Bronchial epithelial cell (primary cell): ENCODE results near the gene UBASH3B. TPM values are rescaled to one million over a fixed set of nuclear protein-coding genes. Genes with fewer than 3 reads are reported as not detected.
A peak's percentile ranks its signal among the peaks of the same experiment; 100 is the strongest.

Experiments
- DNase-seq: peaks from one replicate; pipeline ENCODE4 v3.0.0-alpha.2; 2010; ENCODE audit warnings: low read depth
- FAIRE-seq: peaks from 2 replicates; lab custom pipeline; 2011; peaks lifted over from hg19 to GRCh38; lab: Jason Lieb, UNC
- H3K27me3 ChIP-seq: 2 replicates; pipeline ENCODE4 v1.5.1; 2011; ENCODE audit warnings: low read length; ENCODE audit not compliant: control insufficient read depth, insufficient read depth
- H3K36me3 ChIP-seq: 2 replicates; pipeline ENCODE4 v1.5.1; 2011; ENCODE audit warnings: low read length; ENCODE audit not compliant: control insufficient read depth, insufficient read depth
- H3K4me3 ChIP-seq: 2 replicates; pipeline ENCODE4 v1.5.1; 2011; ENCODE audit warnings: mild to moderate bottlenecking, low read depth, low read length, control low read depth
- total RNA-seq: library from RNA; depleted of rRNA; stranded (reverse); fragments of >200 nt; gene quantifications from 2 replicates; pipeline ENCODE4 v1.2.1, GENCODE V29; 2014
- TF ChIP-seq, protein P1 (sequence below): IDR thresholded peaks from 2 replicates; pipeline ENCODE4 v1.5.1; 2011; ENCODE audit warnings: mild to moderate bottlenecking, moderate library complexity, low read length, control low read depth, inconsistent platforms; ENCODE audit not compliant: insufficient read depth, severe bottlenecking

Gene UBASH3B
- total RNA-seq, 1 donor from 2014 or later = 10.0 TPM

DNA sequence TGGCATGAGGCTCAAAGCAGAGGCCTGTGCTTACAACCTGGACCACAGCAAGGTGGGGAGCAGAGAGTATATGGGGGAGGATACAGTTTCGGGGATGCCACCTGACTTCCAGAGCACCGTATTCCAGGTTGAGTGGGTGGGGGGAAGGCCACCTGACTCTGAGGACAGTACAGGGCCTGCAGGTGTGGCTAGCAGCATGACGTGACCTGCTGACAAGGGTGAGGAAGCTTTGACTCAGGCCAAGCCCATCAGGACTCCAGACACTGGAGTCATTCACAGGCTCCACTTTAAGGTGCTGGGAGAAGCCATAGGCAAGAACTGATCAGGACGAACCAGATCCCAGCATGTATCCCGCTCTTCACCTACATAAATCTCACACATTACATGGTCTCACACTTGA lies 148.2 kb downstream of the UBASH3B start:
- H3K36me3 ChIP-seq = no peaks in the 10 kb centered on the region
- no peaks in the 10 kb centered on the region for H3K27me3 ChIP-seq
- peak; percentile 92 for DNase-seq
- TF ChIP-seq, protein P1, sequence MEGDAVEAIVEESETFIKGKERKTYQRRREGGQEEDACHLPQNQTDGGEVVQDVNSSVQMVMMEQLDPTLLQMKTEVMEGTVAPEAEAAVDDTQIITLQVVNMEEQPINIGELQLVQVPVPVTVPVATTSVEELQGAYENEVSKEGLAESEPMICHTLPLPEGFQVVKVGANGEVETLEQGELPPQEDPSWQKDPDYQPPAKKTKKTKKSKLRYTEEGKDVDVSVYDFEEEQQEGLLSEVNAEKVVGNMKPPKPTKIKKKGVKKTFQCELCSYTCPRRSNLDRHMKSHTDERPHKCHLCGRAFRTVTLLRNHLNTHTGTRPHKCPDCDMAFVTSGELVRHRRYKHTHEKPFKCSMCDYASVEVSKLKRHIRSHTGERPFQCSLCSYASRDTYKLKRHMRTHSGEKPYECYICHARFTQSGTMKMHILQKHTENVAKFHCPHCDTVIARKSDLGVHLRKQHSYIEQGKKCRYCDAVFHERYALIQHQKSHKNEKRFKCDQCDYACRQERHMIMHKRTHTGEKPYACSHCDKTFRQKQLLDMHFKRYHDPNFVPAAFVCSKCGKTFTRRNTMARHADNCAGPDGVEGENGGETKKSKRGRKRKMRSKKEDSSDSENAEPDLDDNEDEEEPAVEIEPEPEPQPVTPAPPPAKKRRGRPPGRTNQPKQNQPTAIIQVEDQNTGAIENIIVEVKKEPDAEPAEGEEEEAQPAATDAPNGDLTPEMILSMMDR = no peak
- peak; percentile 97 for FAIRE-seq
- H3K4me3 ChIP-seq = no peak overlapping the region

DNA sequence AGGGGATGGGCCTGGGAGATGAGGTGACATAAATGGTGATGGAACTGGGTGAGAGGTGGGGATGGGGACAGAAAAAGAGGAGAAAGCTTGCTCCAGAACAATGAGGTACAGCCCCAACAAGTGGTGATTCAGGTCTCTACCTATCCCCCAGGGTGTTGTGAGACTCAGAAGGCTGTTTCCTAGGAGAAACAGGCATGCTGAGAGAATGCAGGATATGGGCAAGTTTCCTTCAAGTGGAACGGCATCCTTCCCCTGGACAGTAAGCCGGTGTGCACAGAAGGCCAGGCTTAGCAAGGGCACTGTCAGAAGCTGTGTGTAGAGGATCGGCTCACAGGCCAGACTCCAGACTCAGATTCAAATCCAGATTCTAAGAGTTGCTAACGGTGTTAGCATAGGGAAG lies 148.6 kb downstream of the UBASH3B start:
- FAIRE-seq = no peak
- TF ChIP-seq, protein P1 = no peak
- no peak overlapping the region for H3K4me3 ChIP-seq
- peak; percentile 96 for DNase-seq
- no peaks in the 10 kb centered on the region for H3K36me3 ChIP-seq
- no peaks in the 10 kb centered on the region for H3K27me3 ChIP-seq

GRCh38 chr11:122804796-122805195 lies 149.3 kb downstream of the UBASH3B start:
- TF ChIP-seq, protein P1 = no peak
- DNase-seq (peak; percentile 90), FAIRE-seq (no peak)
- H3K27me3 ChIP-seq = no peaks in the 10 kb centered on the region
- no peak overlapping the region for H3K4me3 ChIP-seq
- H3K36me3 ChIP-seq = no peaks in the 10 kb centered on the region

GRCh38 chr11:122807731-122808477 lies 152.4 kb downstream of the UBASH3B start:
- Histone ChIP-seq H3K36me3 (no peaks in the 10 kb centered on the region), H3K27me3 (no peaks in the 10 kb centered on the region), H3K4me3 (no peak overlapping the region)
- no peak for FAIRE-seq
- DNase-seq = no peak
- TF ChIP-seq, protein P1 = no peak

DNA sequence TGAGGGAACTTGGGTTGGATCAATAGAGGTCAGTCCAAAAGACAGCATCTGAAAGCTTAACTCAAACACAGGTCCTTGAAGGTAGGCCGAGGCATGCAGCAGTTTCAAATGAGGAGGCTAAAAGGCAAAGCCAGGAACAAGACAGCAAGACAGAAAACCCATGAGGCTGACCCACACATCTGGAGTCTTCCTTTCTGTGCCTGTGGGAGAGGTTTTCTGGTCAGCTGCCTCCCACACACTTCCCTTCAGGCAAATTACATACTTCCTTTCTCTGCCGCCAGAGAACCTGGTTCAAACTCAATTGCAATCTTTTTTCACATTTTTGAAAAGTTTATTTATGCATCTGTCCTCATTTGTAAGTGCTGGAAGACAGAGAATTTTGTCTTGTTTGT lies 153.0 kb downstream of the UBASH3B start:
- H3K36me3 ChIP-seq = no peaks in the 10 kb centered on the region
- no peaks in the 10 kb centered on the region for H3K27me3 ChIP-seq
- TF ChIP-seq, protein P1 = no peak
- peak; percentile 46 for DNase-seq
- no peak for FAIRE-seq
- H3K4me3 ChIP-seq = no peak overlapping the region

DNA sequence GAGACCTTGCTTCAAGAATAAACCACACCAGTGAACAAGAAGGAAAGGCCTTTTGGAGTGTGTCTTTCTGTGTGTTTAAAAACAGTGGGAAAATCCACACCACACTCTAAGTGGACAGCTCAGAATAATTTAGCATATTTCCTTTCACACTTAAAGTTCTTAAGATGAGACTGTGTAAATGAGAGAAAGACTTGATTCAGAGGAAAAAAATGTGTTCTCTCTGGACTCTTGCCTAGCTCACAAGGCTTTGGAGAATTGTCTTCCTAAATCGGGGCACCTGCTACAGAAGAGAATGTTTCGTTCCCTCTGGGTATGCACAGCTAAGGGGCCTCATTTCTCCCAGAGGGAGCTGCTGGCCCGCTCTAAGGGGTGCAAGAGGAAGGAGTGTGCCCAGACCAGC lies 154.3 kb downstream of the UBASH3B start:
- Histone ChIP-seq H3K36me3 (no peaks in the 10 kb centered on the region), H3K4me3 (no peak overlapping the region), H3K27me3 (no peaks in the 10 kb centered on the region)
- TF ChIP-seq, protein P1 = no peak
- FAIRE-seq (no peak), DNase-seq (no peak)
